HG03280 (cell line): Measurements from ENCODE around the gene ZFHX2.
"Not testable (repeated sequence)": the region's sequence is repeated elsewhere in the genome, so short reads cannot be mapped to it uniquely, and the experiment has no call there.

Experiments
- ATAC-seq: cut with Tn5 transposase; IDR thresholded peaks from one replicate; pipeline ENCODE4 v1.9.1; 2021; ENCODE audit warnings: mild to moderate bottlenecking, moderate library complexity; ENCODE audit not compliant: unreplicated experiment

ZFHX2 gene

GRCh38 chr14:23551266-23552028 is at the start of gene ZFHX2:
TSS of gene ZFHX2 (minus strand) at chr14:23551765. CDS start at chr14:23535325, 16,440 bp downstream.
- ATAC-seq, result peak; percentile 53

- ATAC-seq, result no peak
These were observed 49.2 kb upstream of the ZFHX2 start for GRCh38 chr14:23600806-23601205.

GRCh38 chr14:23600322-23600707 is 48.8 kb upstream of the ZFHX2 start:
- no peak for ATAC-seq

DNA sequence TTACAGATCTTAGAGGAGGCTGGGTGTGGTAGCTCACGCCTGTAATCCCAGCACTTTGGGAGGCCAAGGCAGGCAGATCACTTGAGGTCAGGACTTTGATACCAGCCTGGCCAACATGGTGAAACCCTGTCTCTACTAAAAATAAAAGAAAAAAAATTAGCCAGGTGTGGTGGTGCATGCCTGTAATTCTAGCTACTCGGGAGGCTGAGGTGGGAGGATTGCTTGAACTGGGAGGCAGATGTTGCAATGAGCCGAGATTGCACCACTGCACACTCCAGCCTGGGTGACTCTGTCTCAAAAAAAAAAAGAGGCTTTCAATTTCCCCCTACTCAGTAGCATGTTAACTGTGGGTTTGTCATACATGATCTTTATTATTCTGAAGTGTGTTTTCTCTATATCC is 42.6 kb upstream of the ZFHX2 start:
- not testable (repeated sequence) for ATAC-seq

DNA sequence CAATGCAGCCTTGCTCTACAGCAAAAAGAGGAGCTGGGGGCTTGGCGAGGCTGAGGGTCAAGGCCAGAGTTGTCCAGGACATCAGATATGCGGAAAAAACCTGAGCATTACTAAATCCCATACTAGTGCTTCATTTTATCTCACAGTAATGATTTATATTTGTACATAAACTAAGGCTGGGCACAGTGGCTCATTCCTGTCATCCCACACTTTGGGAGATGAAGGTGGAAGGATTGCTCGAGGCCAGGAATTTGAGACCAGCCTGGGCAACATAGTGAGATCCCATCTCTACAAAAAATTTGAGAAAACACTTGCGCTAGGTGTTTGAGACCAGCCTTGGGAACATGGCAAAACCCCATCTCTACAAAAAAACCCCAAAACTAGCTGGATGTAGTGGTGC is 38.6 kb upstream of the ZFHX2 start:
- ATAC-seq, result no peak

DNA sequence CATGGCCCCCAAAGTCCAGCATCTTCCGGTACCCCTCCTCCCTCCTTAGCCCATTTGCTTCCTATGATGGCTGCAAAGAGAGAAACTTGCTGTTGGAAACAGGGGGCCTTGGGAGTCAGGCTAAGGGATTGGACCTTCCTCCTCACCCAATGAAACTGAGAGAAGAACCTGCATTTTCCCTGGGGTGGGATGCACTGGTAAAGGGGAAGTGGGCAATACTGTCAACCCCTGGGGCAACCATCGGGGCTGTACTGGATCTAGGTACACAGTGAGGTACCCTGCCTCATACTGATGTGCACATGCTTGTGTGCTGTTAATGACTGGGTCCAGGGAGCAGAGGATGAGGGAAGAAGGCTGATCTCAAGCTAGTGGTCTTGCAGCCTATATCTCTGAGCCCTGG is 38.0 kb upstream of the ZFHX2 start:
- no peak for ATAC-seq

GRCh38 chr14:23588884-23589598 is 37.5 kb upstream of the ZFHX2 start:
- peak; percentile 92 for ATAC-seq

DNA sequence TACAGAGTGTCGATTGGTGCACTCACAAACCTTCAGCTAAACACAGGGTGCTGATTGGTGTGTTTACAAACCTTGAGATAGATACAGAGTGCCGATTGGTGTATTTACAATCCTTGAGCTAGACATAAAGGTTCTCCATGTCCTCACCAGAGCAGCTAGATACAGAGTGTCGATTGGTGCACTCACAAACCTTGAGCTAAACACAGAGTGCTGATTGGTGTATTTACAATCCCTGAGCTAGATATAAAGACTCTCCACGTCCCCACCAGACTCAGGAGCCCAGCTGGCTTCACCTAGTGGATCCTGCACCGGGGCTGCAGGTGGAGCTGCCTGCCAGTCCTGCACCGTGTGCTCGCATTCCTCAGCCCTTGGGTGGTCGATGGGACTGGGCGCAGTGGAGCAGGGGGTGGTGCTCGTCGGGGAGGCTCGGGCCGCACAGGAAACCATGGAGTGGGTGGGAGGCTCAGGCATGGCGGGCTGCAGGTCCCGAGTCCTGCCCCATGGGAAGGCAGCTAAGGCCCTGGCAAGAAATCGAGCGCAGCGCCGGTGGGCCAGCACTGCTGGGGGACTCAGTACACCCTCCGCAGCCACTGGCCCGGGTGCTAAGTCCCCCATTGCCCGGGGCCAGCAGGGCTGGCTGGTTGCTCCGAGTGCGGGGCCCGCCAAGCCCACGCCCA is 33.1 kb upstream of the ZFHX2 start:
- ATAC-seq, result not testable (repeated sequence)

DNA sequence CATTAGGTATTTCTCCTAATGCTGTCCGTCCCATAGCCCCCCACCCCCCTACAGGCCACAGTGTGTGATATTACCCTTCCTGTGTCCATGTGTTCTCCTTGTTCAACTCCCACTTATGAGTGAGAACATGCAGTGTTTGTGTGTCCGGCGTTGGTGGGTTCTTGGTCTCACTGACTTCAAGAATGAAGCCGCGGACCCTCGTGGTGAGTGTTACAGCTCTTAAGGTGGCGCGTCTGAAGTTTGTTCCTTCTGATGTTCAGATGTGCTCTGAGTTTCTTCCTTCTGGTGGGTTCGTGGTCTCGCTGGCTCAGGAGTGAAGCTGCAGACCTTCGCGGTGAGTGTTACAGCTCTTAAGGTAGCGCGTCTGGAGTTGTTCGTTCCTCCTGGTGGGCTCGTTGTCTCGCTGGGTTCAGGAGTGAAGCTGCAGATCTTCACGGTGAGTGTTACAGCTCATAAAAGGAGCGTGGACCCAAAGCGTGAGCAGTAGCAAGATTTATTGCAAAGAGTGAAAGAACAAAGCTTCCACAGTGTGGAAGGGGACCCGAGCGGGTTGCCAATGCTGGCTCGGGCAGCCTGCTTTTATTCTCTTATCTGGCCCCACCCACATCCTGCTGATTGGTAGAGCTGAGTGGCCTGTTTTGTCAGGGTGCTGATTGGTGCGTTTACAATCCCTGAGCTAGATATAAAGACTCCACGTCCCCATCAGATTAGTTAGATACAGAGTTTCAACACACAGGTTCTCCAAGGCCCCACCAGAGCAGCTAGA is 32.4 kb upstream of the ZFHX2 start:
- not testable (repeated sequence) for ATAC-seq

DNA sequence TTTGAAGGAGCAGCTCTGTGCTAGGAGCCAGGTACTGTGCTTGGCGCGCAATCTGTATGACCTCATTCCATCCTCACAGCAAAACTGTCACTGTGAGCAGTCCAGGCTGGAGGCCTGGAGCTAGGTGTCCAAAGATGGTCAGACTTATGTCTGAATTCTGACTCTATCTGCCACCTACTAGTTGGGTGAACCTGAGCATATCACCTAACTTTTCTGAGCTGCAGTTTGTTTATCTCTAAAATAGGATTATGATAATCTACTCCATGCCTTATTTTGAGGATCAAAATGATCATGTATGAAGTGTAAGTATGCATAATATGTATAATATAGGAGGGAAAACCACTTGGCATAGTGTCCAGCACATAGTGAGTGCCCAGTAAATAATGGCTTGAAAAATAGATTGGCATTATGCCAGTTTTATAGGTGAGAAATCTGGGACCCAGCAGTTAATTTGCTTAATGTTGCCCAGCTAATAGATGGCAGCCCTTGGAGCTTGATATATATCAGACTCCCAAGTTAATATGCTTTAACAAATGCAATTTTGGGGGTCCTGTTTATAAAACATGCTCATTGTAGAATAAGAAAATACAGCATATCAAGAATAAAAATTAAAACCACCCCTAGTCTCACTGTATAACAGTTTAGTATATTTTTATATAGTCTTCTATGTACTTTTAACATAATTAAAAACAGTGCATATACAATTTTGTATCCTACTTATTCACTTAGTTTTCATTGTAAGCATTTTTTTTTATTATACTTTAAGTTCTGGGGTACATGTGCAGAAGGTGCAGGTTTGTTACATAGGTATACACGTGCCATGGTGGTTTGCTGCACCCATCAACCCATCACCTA is 31.6 kb upstream of the ZFHX2 start:
- no peak for ATAC-seq

DNA sequence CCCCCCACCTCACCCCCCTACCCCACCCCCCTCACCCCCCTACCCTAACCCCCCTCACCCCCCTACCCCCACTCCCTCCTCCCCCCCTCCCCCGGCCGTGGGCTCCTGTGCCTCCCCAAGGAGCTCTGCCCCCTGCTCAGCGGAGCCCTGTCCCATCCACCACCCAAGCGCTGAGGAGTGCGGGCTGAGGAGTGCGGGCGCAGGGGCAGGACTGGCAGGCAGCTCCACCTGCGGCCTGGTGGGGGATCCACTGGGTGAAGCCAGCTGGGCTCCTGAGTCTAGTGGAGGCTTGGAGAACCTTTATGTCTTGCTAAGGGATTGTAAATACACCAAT is 29.4 kb upstream of the ZFHX2 start:
- ATAC-seq, result no peak

DNA sequence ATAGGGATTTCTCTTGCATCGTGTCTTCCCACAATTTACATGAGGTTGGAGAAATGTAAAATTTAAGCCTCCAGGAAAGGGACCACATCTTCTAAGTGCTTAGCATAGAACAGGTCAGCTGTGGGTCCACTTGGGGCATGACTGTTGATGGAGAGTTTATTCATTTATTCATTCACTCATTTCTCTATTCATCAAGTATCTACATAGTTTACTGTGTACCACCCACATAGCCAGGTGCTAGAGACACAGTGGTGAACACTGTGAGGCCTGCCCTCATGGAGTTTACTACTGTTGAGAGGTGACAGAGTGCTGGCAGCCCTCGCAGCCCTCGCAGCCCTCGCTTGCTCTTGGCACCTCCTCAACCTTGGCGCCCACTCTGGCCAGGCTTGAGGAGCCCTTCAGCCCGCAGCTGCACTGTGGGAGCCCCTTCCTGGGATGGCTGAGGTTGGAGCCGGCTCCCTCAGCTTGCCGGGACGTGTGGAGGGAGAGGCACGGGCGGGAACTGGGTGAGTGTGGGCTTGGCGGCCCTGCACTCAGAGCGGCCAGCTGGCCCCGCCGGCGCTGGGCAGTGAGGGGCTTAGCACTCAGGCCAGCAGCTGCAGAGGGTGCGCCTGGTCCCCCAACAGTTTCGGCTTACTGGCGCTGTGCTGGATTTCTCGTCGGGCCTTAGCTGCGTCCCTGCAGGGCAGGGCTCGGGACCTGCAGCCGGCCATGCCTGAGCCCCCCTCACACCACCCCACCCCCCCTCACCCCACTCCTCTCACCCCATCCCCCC is 28.8 kb upstream of the ZFHX2 start:
- no peak for ATAC-seq

- no peak for ATAC-seq
These were observed 28.2 kb upstream of the ZFHX2 start for GRCh38 chr14:23579739-23580138.

- ATAC-seq, result no peak
These were observed 27.7 kb upstream of the ZFHX2 start for GRCh38 chr14:23579311-23579630.

- ATAC-seq, result no peak
These were observed 27.2 kb upstream of the ZFHX2 start, which contains the start of gene JPH4 for GRCh38 chr14:23578560-23579310. TSS of gene JPH4 (minus strand) at chr14:23578790. CDS start at chr14:23577453, 1,337 bp downstream.

DNA sequence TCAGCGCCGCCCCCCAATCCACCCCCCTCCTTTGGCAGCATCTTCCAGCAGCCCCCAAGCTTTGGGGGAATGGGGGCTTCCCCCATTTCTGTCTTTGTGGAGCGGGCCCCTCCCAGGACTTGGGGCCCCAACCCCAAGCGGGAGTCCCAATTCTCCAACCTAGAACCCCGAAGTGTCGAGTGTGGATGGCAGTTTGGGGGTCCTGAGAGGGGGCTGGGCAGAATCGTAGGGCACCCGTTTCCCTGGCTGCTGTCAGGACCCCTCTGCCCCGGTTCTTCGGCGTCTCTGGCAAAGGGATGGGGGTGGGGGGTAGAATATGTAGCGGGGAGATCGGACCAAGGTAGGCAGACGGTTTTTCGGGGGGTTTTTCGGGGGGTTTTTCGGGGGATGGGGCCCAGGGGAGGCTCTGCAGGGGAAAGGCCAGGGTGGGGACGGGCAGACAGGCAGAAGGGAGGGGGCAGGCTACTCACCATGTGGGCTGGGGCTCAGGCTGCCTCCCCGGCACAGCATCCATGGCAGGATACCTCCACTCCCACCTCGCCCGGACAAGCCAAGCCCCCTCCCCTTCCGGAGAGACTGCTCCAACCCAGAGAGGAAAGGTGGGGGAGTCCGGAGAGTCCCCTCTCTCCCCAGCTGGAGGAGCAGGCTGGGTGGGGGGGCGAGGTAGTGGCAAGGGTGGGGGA is 26.3 kb upstream of the ZFHX2 start:
- ATAC-seq, result no peak

DNA sequence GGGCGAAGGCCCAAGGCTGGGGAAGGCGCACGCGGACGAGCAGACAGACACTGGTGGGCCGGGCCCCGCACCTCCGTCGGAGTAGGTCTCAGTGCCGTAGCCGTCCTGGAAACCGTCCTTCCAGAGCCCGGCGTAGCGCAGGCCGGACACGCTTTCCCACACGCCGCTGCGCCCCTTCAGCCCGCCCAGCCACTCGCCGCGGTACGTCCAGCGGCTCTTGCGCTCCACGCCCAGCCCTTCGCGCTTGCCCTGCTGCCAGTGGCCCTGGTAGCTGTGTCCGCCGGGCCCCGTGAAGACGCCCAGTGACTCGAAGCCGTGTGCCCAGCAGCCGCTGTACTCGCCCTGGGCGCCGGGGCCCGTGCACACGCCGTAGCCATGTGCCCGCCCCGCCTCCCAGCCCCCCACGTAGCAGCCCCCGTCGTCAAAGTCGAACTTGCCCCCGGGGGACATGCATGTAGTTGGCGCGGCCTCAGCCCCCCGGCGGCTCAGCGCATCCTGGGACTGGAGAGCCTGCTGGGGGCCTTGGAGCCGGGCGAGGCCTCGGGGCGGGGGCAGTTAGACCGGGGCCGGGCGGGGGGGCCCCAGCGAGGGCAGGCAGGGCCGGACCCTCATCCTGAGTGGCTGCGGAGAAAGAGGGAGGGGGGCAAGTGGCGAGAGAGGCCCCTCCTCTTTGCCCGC is 25.6 kb upstream of the ZFHX2 start:
- no peak for ATAC-seq
